C4-2B (cell line): Measurements from ENCODE around the gene PIM3.

Source experiments
- H3K27ac ChIP-seq: fragments of 450-650 bp; 2 replicates; pipeline ENCODE4 v1.5.1; 2017
- ZFX ChIP-seq: fragments of 450-650 bp; IDR thresholded peaks from 2 replicates; pipeline ENCODE4 v1.6.1; 2017
- TF ChIP-seq, protein P1 (sequence below): fragments of 450-650 bp; conservative IDR thresholded peaks from 2 replicates; pipeline ENCODE4 v1.5.1; 2017; ENCODE audit warnings: mild to moderate bottlenecking

Gene PIM3

DNA sequence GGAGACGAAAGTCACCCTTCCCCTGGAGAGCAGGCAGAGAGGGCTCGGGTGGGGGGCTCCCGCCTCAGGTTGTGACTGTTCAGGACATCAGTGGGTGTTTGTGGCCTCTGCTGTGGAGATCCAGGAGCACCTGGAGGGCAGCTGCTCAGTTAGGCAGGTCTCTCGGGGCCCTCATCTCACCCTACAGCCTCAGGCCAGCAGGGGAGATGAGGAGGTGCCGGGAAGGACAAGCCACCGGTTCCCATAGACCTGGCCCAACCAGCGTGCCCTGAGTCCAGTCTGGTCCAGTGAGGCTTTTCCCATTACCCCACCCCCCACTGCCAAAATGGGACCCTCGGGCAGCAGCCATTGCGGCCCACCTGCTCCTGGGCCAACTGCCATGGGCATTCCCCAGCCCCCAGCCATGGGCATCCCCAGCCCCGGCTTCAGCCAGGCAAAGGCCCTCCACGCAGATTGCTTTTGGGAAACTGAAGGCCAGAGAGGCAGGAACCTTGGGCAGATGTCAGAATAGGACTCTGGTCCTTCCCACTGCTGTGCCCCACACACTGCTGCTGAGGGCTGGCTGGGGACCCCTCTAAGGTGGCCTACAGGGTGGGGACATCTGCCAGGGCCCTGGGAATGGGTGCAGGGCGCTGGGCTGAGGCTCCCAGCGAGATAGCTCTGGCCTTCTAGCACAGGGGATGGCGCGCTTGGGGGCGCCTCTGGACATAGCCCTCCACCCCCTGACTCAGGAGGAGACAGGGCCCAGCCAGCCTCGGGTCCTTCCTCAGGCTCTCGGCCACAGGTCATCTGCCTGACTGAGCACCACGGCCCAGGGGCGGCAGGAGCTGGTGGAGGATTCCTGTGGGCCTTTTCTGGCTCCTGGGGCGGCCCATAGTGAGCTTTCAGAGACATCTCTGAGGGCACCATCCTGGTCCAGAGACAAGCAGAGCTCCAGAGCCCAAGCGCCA, 4.8 kb downstream of the PIM3 start:
- H3K27ac ChIP-seq, result no peak overlapping the region
- TF ChIP-seq ZFX, result no peak
- TF ChIP-seq, protein P1, sequence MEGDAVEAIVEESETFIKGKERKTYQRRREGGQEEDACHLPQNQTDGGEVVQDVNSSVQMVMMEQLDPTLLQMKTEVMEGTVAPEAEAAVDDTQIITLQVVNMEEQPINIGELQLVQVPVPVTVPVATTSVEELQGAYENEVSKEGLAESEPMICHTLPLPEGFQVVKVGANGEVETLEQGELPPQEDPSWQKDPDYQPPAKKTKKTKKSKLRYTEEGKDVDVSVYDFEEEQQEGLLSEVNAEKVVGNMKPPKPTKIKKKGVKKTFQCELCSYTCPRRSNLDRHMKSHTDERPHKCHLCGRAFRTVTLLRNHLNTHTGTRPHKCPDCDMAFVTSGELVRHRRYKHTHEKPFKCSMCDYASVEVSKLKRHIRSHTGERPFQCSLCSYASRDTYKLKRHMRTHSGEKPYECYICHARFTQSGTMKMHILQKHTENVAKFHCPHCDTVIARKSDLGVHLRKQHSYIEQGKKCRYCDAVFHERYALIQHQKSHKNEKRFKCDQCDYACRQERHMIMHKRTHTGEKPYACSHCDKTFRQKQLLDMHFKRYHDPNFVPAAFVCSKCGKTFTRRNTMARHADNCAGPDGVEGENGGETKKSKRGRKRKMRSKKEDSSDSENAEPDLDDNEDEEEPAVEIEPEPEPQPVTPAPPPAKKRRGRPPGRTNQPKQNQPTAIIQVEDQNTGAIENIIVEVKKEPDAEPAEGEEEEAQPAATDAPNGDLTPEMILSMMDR, result no peak

DNA sequence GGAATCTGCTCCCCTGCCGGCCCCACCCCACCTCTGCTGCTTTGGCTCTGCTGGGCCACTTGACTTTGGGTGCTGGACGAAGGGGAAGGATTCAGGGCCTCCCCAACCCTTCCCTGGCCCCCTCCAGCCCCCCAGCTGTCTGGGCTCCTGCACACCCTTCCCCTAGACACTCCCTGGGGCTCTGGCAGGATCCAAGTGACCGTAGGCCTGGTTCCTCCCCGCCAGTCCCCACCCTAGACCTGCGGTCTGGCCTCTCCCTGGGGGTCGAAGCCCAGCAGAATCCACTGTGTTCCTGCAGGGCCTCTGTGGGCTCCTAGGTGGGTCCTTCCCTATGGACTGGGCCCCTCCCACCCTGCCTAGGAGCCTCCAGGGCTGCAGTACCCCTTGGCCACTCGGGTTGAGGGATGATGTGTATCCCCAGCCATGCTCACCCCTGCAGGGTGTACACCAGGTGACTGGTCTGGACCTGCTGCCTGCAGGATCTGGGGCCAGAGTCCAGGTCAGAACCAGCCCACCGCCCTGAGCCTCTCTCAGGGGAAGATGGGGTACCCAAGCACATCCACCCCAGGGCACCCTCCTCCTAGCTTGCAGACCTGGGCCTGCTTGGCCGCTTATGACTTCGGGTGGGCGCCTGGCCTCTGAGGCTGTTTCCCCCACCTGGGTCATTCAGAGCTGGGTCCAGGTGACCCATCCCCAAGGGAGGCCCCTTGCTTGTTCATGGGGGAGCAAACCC, 5.6 kb downstream of the PIM3 start:
- TF ChIP-seq, protein P1, result no peak
- no peak overlapping the region for H3K27ac ChIP-seq

DNA sequence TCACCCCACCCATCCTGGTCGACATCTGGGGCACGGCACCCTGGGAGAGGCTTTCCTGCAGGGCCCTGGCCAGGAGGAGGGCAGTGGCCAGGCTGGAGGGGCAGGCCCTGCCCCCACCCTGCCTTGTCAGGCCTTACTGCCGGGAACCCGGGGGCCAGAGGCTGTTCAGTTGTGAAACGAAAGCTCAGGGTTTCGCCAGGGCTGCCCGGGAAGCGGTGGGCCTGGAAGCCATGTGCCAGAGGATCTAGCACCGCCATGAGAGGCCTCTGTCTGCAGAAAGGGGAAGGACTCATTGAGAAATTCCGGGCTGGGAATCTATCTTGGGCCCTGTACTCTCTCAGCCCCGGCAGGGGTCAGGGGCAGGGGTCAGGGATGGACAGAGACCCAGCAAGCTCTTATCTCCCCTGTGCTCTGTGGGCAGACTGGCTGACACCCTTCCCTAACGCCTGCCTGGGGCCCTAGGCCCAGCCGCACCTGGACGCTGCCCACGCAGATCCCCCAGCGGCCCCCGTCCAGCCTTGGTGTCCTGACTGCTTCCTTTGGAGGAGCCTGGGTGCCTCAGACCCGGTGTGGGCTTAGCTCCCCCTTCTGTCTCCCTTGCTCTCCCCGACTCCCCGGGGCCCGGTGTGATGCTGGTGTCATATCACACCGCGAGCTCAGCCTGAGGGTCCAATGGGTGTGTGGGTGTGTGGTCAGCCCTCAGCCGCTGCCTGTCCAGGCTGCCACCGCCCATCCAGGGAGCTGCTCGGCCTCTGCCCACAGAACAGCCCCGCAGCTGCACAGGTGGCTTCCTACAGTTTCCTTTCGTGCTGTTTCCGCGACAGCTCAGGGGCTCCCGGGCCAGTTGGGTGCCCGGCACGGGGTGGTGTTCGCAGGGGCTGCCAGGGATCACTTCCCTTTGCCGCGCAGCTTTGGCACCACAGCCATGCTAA, 6.5 kb downstream of the PIM3 start:
- no peak overlapping the region for H3K27ac ChIP-seq
- TF ChIP-seq ZFX, result no peak
- TF ChIP-seq, protein P1, result no peak

DNA sequence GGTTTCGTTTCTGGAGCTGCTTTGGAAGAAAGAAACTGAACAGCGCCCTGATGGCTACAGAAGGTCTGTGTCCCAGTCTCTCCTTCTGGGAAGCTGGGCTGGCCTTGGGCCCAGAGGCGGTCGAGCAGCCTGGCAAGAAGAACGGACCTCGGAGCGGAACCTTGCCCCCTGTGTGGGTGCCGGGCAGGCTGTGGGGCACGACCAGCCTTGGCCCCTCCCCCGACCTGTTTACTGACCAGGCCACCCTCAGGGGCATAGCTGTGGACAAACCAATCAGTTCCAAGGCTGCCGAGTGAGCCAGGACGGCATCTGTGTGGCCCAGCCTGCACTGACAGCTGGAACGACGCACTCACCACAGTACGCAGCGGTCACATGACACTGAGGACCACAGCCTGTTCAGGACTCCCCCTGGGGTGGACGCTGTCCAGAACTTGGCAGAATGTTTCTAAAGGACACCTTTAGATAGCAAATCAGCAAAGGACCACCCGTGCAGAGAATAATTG, 7.2 kb downstream of the PIM3 start:
- H3K27ac ChIP-seq, result no peak overlapping the region
- TF ChIP-seq ZFX, result no peak
- TF ChIP-seq, protein P1, result no peak

DNA sequence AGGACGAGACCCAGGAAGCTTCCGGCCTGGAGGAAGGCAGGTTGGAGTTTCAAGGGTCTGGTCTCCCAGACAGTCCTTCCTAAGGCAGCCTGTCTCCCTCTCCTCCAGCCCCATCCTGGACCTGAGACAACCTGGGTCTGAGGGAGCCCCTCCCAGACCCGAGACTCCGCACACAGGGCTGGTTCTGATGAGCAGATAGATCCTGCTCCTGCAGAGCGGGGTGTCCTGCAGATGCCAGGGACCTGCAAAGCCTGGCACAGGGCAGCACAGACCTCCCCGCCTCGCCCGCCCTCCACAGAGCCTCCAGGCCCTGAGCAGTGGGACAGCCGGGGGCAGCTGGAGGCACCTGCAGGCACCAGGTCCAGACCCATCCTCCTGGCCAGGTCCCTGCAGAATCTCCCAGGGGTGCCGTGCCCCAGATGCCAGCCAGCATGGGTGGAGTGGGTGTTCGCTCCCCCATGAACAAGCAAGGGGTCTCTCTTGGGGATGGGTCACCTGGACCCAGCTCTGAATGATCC, 7.8 kb downstream of the PIM3 start:
- TF ChIP-seq, protein P1, result no peak
- TF ChIP-seq ZFX, result no peak
- no peak overlapping the region for H3K27ac ChIP-seq

DNA sequence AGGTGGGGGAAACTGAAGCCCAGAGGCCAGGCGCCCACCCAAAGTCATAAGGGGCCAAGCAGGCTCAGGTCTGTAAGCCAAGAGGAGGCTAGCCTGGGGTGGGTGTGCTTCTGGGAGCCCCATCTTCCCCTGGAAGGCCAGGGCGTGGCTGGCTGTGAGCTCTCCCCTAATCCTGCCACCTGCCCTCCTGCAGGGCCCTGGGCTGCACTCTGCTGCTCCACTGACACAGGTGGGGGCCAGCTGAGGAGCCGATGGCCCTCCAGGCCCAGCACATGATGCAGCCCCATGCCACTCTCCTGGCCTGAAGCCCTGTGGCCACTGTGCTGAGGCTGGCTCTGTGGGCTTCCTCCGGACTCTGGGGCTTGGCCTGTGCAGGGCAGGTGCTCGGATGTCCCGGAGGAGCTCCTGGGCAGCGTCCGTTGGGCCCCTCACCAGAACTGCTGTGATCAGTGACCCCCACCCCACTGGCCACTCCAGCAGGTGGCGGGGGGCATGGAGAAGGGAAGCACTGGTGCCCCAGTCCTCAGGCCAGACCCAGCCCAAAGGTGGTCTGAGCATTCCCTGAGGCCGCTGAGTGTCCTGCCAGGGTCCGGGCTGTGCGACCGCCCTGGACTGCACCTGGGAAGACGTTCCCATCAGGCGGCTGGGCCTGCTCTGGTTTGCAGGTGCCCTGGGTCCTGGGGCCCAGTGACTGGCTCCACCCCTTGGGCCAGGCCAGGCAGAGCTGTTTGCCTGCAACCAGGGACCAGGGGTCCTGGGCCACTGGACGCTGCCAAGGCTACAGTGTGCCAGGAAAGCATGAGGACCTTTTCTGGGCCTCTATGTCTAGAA, 8.5 kb downstream of the PIM3 start:
- no peak overlapping the region for H3K27ac ChIP-seq
- no peak for TF ChIP-seq ZFX
- TF ChIP-seq, protein P1, result no peak
